ENCODE measurements around the gene AUTS2.

DNA sequence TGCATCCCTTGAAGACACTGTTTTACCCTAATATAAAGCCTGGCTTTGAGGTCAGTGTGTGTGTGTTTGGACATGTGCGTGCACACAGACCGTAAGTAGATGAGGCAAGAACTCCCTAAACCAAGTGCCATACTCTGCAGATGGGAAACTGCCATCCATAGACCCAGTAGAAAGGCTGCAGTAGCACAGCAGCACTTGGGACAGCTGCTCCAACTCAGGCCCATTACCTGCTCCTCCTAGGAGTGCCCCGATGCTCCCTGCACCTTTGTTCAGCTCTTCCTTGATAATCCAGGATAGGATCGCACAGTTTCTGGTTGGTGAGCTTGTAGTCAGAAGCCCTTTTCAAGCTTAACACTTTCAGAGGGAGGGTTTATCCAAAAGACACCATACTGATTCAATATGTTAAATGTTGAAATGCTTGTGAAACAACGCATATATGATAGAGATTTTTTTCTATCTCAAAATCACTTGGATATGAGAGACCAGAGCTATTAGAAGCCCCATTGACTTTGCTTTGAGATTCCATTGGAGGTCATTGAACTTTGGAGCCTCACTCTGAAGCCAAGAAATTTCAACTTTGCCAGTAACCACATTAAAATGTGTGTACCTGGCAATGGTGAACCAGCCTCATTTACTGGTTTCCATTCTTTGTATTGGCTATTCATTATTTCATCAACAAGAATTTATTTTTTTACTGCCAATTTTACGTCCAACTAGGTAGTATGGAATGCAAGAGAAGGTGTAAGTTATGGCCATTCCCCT lies 776.7 kb downstream of the AUTS2 start:
- TF ChIP-seq ZNF274 (IDR thresholded peaks at IDR 0.05; ENCODE audit: low read depth, low read length) (no peak), YY1 (IDR thresholded peaks at IDR 0.05; ENCODE audit: insufficient read depth, insufficient read length) (no peak)
